Peyer's patch (tissue), 4 donors: ENCODE data around the gene SYNPO2.

ENCODE experiments used
- CTCF ChIP-seq, 6 experiments: fragments of 450-650 bp in 4 of 6; fragments of 200-600 bp in 2 of 6; sonication (generic) in 1 of 6; IDR thresholded peaks; one replicate each; pipeline ENCODE4 v1.5.1; 2017 to 2019; ENCODE audit warnings: antibody characterized with exemption in 6 of 6, mild to moderate bottlenecking in 3 of 6, moderate library complexity in 1 of 6
- POLR2A ChIP-seq, 2 donors: fragments of 450-650 bp; IDR thresholded peaks; one replicate each; pipeline ENCODE4 v1.5.1; 2017; ENCODE audit warnings: antibody characterized with exemption in 2 of 2, mild to moderate bottlenecking in 2 of 2, moderate library complexity in 2 of 2

- TF ChIP-seq CTCF (IDR thresholded peaks at IDR 0.05): no peak
- no peak for TF ChIP-seq POLR2A (IDR thresholded peaks at IDR 0.05)
Measured at GRCh38 chr4:118935819-118936218, 47.2 kb downstream of the SYNPO2 start.
